GM20431 (cell line): Measurements from ENCODE around the gene MTRFR.
"Not testable (repeated sequence)": the region's sequence is repeated elsewhere in the genome, so short reads cannot be mapped to it uniquely, and the experiment has no call there.

ENCODE experiments used
- in situ Hi-C: fragments of 300-500 bp; cut with MseI, MboI; formaldehyde crosslinking; loops from one replicate; pipeline ENCODE4 v1.15.0; 2020; ENCODE audit warnings: low sequenced_read_pairs; ENCODE audit not compliant: unreplicated experiment

The MTRFR gene

DNA sequence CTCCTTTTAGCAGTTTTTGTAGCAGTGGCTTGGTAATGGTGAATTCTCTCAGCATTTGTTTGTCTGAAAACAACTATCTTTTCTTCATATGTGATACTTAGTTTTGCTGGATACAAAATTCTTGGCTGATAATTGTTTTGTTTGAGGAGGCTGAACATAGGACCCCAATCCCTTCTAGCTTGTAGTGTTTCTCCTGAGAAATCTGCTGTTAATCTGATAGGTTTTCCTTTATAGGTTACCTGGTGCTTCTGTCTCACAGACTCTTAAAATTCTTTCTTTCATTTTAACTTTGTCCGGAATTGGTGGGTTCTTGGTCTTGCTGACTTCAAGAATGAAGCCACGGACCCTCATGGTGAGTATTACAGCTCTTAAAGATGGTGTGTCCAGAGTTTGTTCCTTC is 14.9 kb downstream of the MTRFR start:
- in situ Hi-C loops, result not testable (repeated sequence)

- in situ Hi-C loops, result not testable (repeated sequence)
Measured at GRCh38 chr12:123248996-123249741, 15.9 kb downstream of the MTRFR start.

- in situ Hi-C loops, result no loop called here
Measured at GRCh38 chr12:123250471-123251383, 17.5 kb downstream of the MTRFR start.

DNA sequence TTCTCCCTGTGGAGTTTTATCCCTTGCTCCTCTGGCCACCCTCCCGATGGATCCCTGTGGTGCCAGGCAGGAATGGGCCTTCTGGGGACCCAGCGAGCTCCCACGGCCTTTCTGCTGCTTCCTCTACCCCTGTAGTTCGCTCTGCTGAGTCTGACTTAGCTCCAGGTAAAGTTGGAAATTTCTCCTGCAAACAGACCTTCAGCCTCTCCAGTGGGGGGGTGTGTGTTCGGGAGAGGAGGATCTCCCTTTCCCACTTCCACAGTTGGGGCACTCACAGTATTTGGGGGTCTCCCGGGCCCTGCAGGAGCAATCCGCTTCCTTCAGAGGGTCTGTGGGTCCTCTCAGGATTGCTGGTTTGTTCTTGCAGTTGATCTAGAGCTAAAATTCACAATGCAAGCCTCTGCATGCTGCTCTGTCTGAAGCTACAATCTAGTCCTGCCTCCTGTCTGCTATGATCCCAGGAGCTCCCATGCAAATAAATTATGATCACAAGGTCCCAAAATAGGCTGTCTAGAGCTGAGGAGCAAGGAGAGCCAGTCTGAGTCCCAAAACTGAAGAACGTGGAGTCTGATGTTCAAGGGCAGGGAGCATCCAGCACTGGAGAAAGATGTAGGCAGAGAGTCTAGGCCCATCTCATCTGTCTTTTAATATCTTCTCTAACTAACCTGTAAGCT is 18.3 kb downstream of the MTRFR start:
- in situ Hi-C loops, result no loop called here

DNA sequence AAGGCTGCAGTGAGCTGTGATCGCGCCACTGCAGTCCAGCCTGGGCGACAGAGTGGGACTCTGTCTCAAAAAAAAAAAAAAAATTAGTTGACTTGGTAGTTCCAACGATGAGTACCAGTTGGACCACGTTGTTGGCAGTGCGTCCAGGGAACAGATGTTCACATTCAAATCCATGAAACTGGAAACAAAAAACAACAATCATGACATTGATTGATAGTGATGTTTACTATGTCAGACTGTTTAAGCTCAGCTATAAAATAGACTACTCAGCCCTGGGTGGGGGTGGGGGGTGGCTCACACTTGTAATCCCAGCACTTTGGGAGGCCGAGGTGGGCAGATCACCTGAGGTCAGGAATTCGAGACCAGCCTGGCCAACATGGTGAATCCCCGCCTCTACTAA is 19.1 kb downstream of the MTRFR start:
- in situ Hi-C loops, result not testable (repeated sequence)

- in situ Hi-C loops, result no loop called here
Measured at GRCh38 chr12:123253641-123254459, 20.6 kb downstream of the MTRFR start.

DNA sequence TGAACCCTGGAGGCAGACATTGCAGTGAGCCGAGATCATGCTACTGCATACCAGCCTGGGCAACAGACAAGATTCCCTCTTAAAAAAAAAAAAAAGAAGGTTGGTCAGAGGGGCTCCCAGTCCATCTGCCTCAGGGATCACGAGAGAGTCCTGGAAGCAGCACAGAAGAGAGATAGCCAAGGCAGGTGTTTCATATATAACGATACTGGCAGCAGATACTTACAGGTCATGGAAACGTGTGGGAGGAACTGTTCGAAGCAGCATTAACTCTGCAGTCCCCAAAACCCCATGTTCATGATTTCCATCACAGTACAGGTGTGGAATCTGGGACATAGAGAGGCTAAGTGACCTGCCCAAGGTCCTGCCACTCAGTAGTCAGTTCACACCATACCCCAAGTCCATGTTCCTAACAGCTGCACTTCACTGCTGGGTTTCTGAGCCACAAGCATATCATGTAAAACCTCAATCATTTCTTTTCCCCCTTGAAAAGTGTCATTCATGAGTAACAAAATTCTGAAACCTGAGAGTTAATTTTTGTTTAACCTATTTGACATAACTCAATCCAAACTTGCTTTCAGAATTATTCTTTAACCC is 21.7 kb downstream of the MTRFR start:
- in situ Hi-C loops, result no loop called here

GRCh38 chr12:123258593-123258992 is 25.4 kb downstream of the MTRFR start:
- in situ Hi-C loops, result no loop called here

GRCh38 chr12:123260081-123260480 is 26.8 kb downstream of the MTRFR start:
- in situ Hi-C loops, result no loop called here

- in situ Hi-C loops, result no loop called here
Measured at GRCh38 chr12:123261196-123261595, 28.0 kb downstream of the MTRFR start.

DNA sequence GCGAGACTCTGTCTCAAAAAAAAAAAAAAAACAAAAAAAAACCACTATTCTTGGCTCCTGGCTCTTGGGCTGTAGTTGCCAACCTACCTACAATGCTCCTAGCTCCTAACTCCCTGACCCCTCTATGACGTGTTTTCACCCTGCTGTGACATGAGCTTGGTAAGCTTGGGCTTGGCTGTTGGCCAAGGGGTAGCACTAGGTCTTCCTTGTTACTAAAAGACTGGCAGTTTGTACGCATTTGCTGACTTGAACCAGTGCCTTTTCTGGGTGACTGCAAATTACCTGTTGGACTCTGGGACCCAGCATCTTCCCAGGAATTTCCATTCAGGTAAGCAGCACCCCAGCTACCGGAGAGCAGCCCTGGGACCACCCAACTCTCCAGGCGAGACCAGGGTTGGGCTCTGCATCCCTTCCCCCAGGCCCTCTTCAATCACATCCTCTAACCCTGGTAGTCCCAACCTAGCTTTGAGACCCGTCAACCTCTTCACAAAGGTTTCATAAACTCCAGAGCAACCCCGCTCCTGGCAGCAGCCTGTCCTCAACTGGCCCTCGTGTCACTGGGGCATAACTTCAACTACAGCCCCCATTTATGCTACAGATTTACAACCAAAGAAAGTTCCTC is 30.1 kb downstream of the MTRFR start:
- in situ Hi-C loops, result no loop called here

DNA sequence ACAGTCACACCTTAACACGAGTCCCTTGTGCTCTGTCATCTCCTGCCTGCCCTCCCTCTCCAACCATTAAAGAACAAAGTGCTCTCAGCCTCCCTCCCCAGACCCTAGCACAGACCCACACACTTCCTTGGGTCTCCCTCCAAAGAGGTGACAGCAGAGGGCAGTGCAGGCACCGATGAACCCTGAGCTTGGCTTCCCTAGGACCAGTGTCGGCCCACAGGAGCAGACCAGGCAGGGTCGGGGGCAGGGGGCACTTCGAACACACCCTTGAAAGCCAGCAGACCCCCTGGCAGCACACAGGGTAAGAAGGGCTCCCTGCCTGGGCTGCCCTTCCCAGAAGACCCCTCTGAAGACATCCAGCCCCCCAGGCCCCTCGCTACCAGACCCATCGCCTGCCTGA is 31.4 kb downstream of the MTRFR start:
- in situ Hi-C loops, result no loop called here

DNA sequence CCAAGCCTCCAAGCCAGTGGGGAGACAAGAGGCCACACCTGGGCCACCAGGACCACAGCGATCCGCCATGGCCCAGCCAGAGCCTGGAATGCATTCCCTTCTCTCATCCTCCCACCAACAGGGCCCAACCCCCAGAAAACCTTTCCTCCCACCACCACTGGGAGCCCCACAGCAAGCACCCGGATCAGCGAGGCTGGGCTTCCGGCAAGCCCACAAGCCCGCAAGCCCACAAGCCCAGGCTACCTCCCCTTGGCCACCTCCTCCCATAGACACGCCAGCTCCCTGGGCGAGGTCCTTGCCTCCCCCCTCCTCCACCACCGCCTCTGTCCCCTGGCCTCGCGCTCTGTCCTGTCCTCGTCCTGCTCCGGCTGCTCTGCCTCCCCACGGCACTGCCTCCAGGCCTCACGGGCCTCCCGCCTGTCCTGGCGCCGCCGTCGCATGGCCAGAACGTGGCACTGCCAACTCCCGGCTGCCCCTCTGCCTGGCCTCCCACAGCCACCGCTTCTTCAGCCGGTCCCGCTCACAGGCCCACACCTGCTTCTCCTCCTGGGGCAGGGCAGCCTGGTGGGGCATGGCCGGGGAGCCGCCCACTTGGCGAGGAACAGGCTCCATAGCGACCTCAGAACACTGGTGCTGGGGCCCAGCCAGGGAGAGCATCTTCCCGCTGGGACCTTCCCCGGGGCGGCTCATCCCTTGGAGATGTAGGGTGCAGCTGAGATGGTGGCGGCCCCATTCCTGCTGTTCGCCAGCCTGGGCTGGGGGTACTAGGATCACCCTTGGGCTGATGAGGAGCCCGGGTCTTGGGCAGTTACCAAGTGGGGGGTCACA is 32.8 kb downstream of the MTRFR start:
- in situ Hi-C loops, result no loop called here

GRCh38 chr12:123266679-123267277 is 33.5 kb downstream of the MTRFR start:
- in situ Hi-C loops, result no loop called here

GRCh38 chr12:123267335-123267920 is 34.2 kb downstream of the MTRFR start:
- in situ Hi-C loops, result no loop called here

GRCh38 chr12:123267991-123268843 is 35.0 kb downstream of the MTRFR start:
- in situ Hi-C loops, result no loop called here

- in situ Hi-C loops, result no loop called here
Measured at GRCh38 chr12:123268850-123269249, 35.6 kb downstream of the MTRFR start.
